Measurements from ENCODE around the gene TXNDC12.

- no peak for TF ChIP-seq ZBTB49 (tag by site-specific recombination; IDR thresholded peaks at IDR 0.05; ENCODE audit: low read depth)
- no peak for TF ChIP-seq ZFP41 (tag by site-specific recombination; IDR thresholded peaks at IDR 0.05; ENCODE audit: borderline replicate concordance)
- TF ChIP-seq CTCF (tag by site-specific recombination; IDR thresholded peaks at IDR 0.05), result no peak
- TF ChIP-seq ZSCAN30 (tag by site-specific recombination; IDR thresholded peaks at IDR 0.05), result no peak
- TF ChIP-seq SP2 (tag by site-specific recombination; IDR thresholded peaks at IDR 0.05), result no peak
- no peak for TF ChIP-seq ZNF221 (tag by site-specific recombination; IDR thresholded peaks at IDR 0.05; ENCODE audit: borderline replicate concordance)
- TF ChIP-seq ZNF121 (tag by site-specific recombination; IDR thresholded peaks at IDR 0.05), result no peak
- TF ChIP-seq ZNF169 (tag by site-specific recombination; IDR thresholded peaks at IDR 0.05), result no peak
- no peak for TF ChIP-seq ZNF274 (IDR thresholded peaks at IDR 0.05; ENCODE audit: low read length)
- TF ChIP-seq ZNF274 (tag by site-specific recombination; IDR thresholded peaks at IDR 0.05; ENCODE audit: borderline replicate concordance), result no peak
- TF ChIP-seq ZNF513 (tag by site-specific recombination; IDR thresholded peaks at IDR 0.05), result no peak
- no peak for TF ChIP-seq ZXDB (tag by site-specific recombination; IDR thresholded peaks at IDR 0.05)
- TF ChIP-seq ZNF776 (tag by site-specific recombination; IDR thresholded peaks at IDR 0.05; ENCODE audit: borderline replicate concordance), result no peak
Measured at GRCh38 chr1:52037909-52038308, 17.1 kb downstream of the TXNDC12 start.
